Measurements from ENCODE around the gene HERPUD1.

DNA sequence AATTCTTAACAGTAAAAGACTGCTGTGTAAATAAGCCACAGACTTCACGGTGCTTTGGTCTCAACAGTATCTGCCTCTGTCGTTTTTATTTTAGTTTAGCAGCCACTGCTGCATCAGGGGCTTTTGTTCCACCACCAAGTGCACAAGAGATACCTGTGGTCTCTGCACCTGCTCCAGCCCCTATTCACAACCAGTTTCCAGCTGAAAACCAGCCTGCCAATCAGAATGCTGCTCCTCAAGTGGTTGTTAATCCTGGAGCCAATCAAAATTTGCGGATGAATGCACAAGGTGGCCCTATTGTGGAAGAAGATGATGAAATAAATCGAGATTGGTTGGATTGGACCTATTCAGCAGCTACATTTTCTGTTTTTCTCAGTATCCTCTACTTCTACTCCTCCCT is 7.9 kb downstream of the HERPUD1 start:
- TF ChIP-seq, protein P1, sequence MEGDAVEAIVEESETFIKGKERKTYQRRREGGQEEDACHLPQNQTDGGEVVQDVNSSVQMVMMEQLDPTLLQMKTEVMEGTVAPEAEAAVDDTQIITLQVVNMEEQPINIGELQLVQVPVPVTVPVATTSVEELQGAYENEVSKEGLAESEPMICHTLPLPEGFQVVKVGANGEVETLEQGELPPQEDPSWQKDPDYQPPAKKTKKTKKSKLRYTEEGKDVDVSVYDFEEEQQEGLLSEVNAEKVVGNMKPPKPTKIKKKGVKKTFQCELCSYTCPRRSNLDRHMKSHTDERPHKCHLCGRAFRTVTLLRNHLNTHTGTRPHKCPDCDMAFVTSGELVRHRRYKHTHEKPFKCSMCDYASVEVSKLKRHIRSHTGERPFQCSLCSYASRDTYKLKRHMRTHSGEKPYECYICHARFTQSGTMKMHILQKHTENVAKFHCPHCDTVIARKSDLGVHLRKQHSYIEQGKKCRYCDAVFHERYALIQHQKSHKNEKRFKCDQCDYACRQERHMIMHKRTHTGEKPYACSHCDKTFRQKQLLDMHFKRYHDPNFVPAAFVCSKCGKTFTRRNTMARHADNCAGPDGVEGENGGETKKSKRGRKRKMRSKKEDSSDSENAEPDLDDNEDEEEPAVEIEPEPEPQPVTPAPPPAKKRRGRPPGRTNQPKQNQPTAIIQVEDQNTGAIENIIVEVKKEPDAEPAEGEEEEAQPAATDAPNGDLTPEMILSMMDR (IDR thresholded peaks at IDR 0.05; ENCODE audit: low read depth, low read length, missing input control), result no peak
- TF ChIP-seq RAD21 (IDR thresholded peaks at IDR 0.05), result no peak
- TF ChIP-seq, protein P2, sequence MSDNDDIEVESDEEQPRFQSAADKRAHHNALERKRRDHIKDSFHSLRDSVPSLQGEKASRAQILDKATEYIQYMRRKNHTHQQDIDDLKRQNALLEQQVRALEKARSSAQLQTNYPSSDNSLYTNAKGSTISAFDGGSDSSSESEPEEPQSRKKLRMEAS (IDR thresholded peaks at IDR 0.05), result no peak
- no peak for TF ChIP-seq TAF1 (conservative IDR thresholded peaks at IDR 0.05)
- TF ChIP-seq, protein P3, sequence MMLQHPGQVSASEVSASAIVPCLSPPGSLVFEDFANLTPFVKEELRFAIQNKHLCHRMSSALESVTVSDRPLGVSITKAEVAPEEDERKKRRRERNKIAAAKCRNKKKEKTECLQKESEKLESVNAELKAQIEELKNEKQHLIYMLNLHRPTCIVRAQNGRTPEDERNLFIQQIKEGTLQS (IDR thresholded peaks at IDR 0.05), result no peak
- TF ChIP-seq SP1 (IDR thresholded peaks at IDR 0.05), result no peak
- TF ChIP-seq GABPA (IDR thresholded peaks at IDR 0.05 in 1 of 2, conservative IDR thresholded peaks at IDR 0.05 in 1 of 2), result no peak
